ENCODE data around the gene LRRTM4. TPM values are rescaled to one million over a fixed set of nuclear protein-coding genes. Genes with fewer than 3 reads are reported as not detected.

The LRRTM4 gene
- total and polyA plus RNA-seq, 10 of the 15 experiments (the other 5 are each of a cell fraction or from before 2014, with no cell fraction given), result 0.01 to 1.0 TPM; not detected in 8

- SMC1A ChIA-PET (ENCODE audit: uncharacterized antibody, unreplicated experiment), result no interaction called here
- Histone ChIP-seq H3K27ac (ENCODE audit: control insufficient read depth, insufficient read depth) (no peak overlapping the region), H3K9me3 (replicated peaks; ENCODE audit: control insufficient read depth, insufficient read depth, low read length) (no peaks in the 10 kb centered on the region), H3K36me3 (ENCODE audit: control insufficient read depth in 2 of 2, insufficient read depth in 2 of 2, low read length in 1 of 2) (no peaks in the 10 kb centered on the region), H3K4me3 (no peak overlapping the region), H3K4me2 (ENCODE audit: control insufficient read depth, insufficient read depth) (no peak overlapping the region), H3K79me2 (ENCODE audit: control insufficient read depth, insufficient read depth, low read length) (no peaks in the 10 kb centered on the region), H2AFZ (ENCODE audit: control insufficient read depth, low read depth, low read length) (no peak overlapping the region), H4K20me1 (ENCODE audit: control insufficient read depth, insufficient read depth) (no peaks in the 10 kb centered on the region), H3K4me1 (ENCODE audit: control insufficient read depth, insufficient read depth, low read length) (no peaks in the 10 kb centered on the region), H3K9ac (ENCODE audit: control insufficient read depth, insufficient read depth, low read length) (no peak overlapping the region), H3K27me3 (replicated peaks in 1 of 2; ENCODE audit: control insufficient read depth in 2 of 2, insufficient read depth in 2 of 2, low read length in 1 of 2) (no peaks in the 10 kb centered on the region)
- intact Hi-C loops (cut with micrococcal nuclease; ENCODE audit: unreplicated experiment) (no loop called here), in situ Hi-C loops (cut with MboI) (no loop called here)
- RAD21 ChIA-PET (ENCODE audit: unreplicated experiment), result no interaction called here
- TF ChIP-seq GATAD2B (conservative IDR thresholded peaks at IDR 0.05; ENCODE audit: low read depth) (no peak), TCF7 (IDR thresholded peaks at IDR 0.05; ENCODE audit: borderline replicate concordance) (no peak), EZH2 (IDR thresholded peaks at IDR 0.05; ENCODE audit: borderline replicate concordance, control insufficient read depth, low read depth, low read length) (no peak), SP1 (IDR thresholded peaks at IDR 0.05; ENCODE audit: low read depth, low read length) (no peak), ZBTB40 (IDR thresholded peaks at IDR 0.05; ENCODE audit: borderline replicate concordance) (no peak), KLF5 (IDR thresholded peaks at IDR 0.05; ENCODE audit: partially characterized antibody) (no peak), BRCA1 (IDR thresholded peaks at IDR 0.05; ENCODE audit: low read depth, low read length) (no peak), NFXL1 (IDR thresholded peaks at IDR 0.05; ENCODE audit: borderline replicate concordance) (no peak), POLR2AphosphoS2 (IDR thresholded peaks at IDR 0.05; ENCODE audit: low read depth, low read length) (no peak)
- TF ChIP-seq, protein P1, sequence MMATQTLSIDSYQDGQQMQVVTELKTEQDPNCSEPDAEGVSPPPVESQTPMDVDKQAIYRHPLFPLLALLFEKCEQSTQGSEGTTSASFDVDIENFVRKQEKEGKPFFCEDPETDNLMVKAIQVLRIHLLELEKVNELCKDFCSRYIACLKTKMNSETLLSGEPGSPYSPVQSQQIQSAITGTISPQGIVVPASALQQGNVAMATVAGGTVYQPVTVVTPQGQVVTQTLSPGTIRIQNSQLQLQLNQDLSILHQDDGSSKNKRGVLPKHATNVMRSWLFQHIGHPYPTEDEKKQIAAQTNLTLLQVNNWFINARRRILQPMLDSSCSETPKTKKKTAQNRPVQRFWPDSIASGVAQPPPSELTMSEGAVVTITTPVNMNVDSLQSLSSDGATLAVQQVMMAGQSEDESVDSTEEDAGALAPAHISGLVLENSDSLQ (IDR thresholded peaks at IDR 0.05), result no peak
- no peak for DNase-seq (ENCODE audit: low read depth, low spot score)
- POLR2A ChIA-PET, result no interaction called here
- BruUV-seq (replicated peaks), result no TSS peak
- no peak for FAIRE-seq
- no peak for ATAC-seq
- CTCF ChIA-PET, result no interaction called here
Observed at GRCh38 chr2:77144772-77145171, 377.4 kb downstream of the LRRTM4 start.

Data from GM12878 (cell line).